Right forelimb (tissue), 1 donor: ENCODE data around the gene IRF2BP2.

Experiments used
- DNase-seq: peaks from one replicate; pipeline ENCODE4 v3.0.0-alpha.2; 2018

The IRF2BP2 gene

GRCh38 chr1:234555390-234556024, 54.5 kb downstream of the IRF2BP2 start:
- DNase-seq, result no peak

- peak; percentile 45 for DNase-seq
These were observed 55.2 kb downstream of the IRF2BP2 start for GRCh38 chr1:234554698-234555311.
